ENCODE results near the gene TMC2.
A peak's percentile ranks its signal among the peaks of the same experiment; 100 is the strongest.

TMC2 gene

DNA sequence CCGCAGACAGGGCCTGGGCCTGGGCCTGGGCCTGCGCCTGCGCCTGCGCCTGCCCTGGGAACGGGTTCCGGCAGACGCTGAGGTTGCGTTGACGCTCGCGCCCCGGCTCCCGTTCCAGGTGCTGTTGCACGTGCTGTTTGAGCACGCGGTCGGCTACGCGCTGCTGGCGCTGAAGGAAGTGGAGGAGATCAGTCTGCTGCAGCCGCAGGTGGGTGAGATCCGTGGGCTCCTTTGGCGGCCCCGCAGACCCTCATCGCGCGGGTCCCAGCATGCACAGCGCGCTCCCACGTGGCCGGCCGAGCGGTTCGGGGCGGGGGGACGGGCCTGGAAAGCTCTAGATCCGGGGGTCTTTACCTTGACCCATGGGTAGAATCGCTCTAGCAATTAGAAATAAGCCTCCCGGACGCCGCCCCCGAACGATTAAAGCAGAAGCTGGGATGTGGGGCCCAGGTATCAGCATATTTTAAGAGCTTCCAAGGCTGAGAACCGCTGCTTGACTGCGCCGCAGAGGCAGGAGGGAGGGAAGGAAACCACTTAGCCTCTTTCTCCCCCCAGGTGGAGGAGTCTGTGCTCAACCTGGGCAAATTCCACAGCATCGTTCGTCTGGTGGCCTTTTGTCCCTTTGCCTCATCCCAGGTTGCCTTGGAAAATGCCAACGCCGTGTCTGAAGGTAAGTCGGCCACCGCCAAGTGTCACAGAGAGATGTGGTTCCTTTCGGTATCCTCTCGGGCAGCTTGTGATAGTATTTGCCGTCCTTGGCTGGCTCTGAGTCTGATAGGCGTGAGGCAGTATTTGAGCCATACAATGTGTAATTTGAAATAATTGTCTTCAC lies 116.6 kb downstream of the TMC2 start:
- TF ChIP-seq, protein P1, sequence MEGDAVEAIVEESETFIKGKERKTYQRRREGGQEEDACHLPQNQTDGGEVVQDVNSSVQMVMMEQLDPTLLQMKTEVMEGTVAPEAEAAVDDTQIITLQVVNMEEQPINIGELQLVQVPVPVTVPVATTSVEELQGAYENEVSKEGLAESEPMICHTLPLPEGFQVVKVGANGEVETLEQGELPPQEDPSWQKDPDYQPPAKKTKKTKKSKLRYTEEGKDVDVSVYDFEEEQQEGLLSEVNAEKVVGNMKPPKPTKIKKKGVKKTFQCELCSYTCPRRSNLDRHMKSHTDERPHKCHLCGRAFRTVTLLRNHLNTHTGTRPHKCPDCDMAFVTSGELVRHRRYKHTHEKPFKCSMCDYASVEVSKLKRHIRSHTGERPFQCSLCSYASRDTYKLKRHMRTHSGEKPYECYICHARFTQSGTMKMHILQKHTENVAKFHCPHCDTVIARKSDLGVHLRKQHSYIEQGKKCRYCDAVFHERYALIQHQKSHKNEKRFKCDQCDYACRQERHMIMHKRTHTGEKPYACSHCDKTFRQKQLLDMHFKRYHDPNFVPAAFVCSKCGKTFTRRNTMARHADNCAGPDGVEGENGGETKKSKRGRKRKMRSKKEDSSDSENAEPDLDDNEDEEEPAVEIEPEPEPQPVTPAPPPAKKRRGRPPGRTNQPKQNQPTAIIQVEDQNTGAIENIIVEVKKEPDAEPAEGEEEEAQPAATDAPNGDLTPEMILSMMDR (IDR thresholded peaks at IDR 0.05; ENCODE audit: borderline replicate concordance, control extremely low read depth, extremely low read depth, insufficient read depth, missing control alignments), result no peak
- in situ Hi-C loops (cut with MboI; ENCODE audit: low sequenced_read_pairs, unreplicated experiment), result no loop called here
- peak; percentile 74 for DNase-seq (ENCODE audit: low spot score)

DNA sequence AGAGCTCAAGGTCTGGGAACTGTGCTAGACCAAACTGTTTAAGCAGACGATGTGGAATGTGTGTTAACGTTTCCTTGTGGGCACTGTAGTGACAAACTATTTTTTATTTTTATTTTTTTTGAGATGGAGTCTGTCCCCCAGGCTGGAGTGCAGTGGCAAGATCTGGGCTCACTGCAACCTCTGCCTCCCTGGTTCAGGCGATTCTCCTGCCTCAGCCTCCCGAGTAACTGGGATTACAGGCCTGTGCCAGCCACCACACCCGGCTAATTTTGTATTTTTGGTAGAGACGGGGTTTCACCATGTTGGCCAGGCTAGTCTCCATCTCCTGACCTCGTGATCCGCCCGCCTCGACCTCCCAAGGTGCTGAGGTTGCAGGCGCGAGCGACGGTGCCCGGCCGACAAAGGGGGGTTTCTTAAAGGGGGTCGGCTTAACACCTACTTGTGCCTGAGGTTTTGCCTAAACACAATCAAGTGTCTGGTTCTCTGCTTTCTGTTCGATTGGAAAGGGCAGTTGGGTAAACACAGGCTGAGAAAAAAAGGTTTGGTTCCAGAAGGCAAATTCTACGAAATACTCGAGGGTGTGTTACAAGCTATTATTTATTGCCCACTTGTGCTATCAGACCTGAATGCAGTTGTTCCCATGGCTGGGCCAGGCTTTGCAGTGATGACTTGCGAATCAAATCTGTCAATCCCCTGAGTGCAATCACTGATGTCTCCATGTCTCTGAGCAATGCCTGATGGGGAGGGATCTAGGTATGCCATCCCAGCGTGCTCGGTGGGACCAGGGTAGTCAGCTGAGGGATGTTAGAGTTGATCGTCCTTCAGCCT lies 117.4 kb downstream of the TMC2 start:
- TF ChIP-seq, protein P1 (IDR thresholded peaks at IDR 0.05; ENCODE audit: borderline replicate concordance, control extremely low read depth, extremely low read depth, insufficient read depth, missing control alignments), result no peak
- no peak for DNase-seq (ENCODE audit: low spot score)
- in situ Hi-C loops (cut with MboI; ENCODE audit: low sequenced_read_pairs, unreplicated experiment), result no loop called here

DNA sequence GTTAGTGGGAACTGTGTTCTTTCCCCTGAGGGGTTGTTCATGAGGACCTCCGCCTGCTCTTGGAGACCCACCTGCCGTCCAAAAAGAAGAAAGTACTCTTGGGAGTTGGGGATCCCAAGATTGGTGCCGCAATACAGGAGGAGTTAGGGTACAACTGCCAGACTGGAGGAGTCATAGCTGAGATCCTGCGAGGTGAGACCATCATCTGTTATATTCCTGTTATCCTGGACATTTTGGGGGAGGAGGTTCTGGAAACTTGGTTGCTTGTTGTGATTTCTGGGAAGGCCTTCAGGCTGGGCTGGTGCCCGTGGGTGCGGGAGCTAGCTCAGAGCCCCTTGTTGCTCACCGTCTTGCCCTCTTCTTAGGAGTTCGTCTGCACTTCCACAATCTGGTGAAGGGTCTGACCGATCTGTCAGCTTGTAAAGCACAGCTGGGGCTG lies 118.0 kb downstream of the TMC2 start:
- in situ Hi-C loops (cut with MboI; ENCODE audit: low sequenced_read_pairs, unreplicated experiment), result no loop called here
- TF ChIP-seq, protein P1 (IDR thresholded peaks at IDR 0.05; ENCODE audit: borderline replicate concordance, control extremely low read depth, extremely low read depth, insufficient read depth, missing control alignments), result no peak

DNA sequence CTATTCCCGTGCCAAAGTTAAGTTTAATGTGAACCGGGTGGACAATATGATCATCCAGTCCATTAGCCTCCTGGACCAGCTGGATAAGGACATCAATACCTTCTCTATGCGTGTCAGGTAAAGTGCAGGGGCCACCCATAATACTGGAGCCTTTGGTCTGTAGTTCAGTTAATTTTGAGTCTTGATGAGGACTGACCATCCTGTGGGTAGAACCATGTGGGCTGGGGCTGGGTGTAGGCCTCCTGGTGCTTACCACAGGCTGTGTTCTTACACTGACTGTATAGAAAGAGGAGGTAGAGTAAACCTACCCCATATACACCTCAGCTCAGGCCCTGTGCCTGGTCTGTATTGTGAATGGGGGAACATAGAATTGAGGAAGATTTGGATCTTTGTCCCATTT lies 118.5 kb downstream of the TMC2 start:
- in situ Hi-C loops (cut with MboI; ENCODE audit: low sequenced_read_pairs, unreplicated experiment), result no loop called here
- no peak for DNase-seq (ENCODE audit: low spot score)
- TF ChIP-seq, protein P1 (IDR thresholded peaks at IDR 0.05; ENCODE audit: borderline replicate concordance, control extremely low read depth, extremely low read depth, insufficient read depth, missing control alignments), result no peak

More for the DNA sequence above, 118.0 kb downstream of the TMC2 start:
- no peak for DNase-seq (ENCODE audit: low spot score)

DNA sequence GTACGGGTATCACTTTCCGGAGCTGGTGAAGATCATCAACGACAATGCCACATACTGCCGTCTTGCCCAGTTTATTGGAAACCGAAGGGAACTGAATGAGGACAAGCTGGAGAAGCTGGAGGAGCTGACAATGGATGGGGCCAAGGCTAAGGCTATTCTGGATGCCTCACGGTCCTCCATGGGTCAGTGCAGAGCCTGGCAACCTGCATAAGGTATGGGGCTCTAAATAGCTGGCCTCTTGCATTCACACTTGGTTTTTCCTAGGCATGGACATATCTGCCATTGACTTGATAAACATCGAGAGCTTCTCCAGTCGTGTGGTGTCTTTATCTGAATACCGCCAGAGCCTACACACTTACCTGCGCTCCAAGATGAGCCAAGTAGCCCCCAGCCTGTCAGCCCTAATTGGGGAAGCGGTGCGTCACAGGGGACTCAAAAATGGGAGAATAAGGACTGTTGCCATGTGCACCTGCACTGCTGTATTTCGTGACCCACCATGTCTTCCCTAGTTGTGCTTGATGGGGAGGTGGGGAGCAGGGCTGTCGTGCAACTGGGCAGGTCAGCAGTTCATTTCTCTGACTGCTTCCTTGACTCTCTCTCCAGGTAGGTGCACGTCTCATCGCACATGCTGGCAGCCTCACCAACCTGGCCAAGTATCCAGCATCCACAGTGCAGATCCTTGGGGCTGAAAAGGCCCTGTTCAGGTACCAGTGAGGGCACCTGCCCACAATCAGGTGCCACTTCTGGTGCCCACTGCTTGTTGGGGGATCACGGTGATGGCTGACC lies 119.2 kb downstream of the TMC2 start:
- TF ChIP-seq, protein P1 (IDR thresholded peaks at IDR 0.05; ENCODE audit: borderline replicate concordance, control extremely low read depth, extremely low read depth, insufficient read depth, missing control alignments), result no peak
- DNase-seq (ENCODE audit: low spot score), result no peak
- in situ Hi-C loops (cut with MboI; ENCODE audit: low sequenced_read_pairs, unreplicated experiment), result no loop called here

Measured in GM13976 (cell line).